Measurements from ENCODE around the gene SLC2A9. TPM values are rescaled to one million over a fixed set of nuclear protein-coding genes. Genes with fewer than 3 reads are reported as not detected.

The SLC2A9 gene
- total RNA-seq, 3 donors from 2014 or later = 1.7 to 3.0 (median 2.6) TPM

DNA sequence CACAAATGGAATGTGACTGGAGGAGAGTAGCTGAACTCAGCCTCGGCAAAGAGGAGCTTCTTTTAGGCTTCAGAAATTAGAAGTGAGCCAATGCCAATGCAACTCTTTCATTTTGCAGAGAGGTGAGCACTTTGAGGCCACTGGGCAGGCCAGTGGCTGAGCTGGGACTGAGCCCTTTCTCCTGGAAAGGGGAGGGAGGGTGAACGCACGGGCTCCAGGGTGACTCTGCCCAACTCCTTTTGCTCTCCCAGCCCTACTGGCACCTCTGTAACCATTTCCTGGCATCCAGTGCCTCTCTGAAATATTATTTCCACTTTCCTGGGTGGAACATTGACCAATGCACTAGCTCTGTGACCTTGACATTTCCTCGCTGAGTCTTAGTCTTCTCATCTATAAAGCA is 88.1 kb downstream of the SLC2A9 start:
- ATAC-seq = no peak
- H3K4me3 Mint-ChIP-seq = no peak overlapping the region
- no peaks in the 10 kb centered on the region for H3K36me3 Mint-ChIP-seq (ENCODE audit: insufficient read depth)
- no peaks in the 10 kb centered on the region for H3K4me1 Mint-ChIP-seq (ENCODE audit: low read depth)
- DNase-seq = no peak
- no peaks in the 10 kb centered on the region for H3K9me3 Mint-ChIP-seq
- H3K27me3 Mint-ChIP-seq (ENCODE audit: low read depth) = no peaks in the 10 kb centered on the region

DNA sequence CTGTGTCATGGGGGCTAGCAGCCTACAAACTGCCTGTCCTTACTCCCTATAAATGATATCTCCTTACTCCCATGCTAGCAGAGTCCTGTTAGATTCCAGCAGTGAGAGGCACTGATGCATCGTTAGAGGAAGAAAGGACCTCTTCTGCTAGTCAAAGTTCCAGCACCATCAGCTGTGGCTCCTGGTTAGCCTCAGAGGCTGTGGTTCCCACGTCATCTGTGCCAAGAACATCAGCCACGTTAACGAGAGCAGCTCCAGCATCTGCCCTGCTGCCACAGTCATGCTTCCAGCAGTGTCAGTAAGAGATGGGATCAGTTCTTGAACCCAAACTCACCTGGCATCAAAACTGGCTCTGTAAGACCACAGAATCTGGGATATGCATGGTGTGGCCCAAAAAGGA is 88.5 kb downstream of the SLC2A9 start:
- Mint-ChIP-seq H3K4me1 (ENCODE audit: low read depth) (no peaks in the 10 kb centered on the region), H3K27me3 (ENCODE audit: low read depth) (no peaks in the 10 kb centered on the region), H3K4me3 (no peak overlapping the region), H3K36me3 (ENCODE audit: insufficient read depth) (no peaks in the 10 kb centered on the region), H3K9me3 (no peaks in the 10 kb centered on the region)
- ATAC-seq = no peak
- DNase-seq = no peak

DNA sequence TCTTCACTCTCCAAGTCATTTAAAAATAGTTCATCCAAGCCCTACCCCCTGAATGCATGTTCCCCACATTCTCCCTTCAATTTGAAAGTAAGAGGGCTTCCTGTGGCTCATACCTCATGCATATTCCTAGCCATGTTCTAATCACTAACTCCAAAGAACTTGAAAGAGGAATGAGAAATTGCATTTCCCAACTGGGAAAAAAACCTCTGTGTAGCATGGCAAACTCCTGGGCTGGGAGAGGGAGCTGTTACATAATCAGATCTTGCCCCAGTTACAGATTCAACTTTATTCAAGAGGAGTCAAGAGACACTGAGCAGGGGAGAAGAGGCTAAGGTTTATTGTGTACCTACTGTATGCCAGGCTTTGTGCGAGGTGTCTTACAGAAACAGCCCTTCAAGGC is 90.2 kb downstream of the SLC2A9 start:
- DNase-seq = no peak
- no peaks in the 10 kb centered on the region for H3K36me3 Mint-ChIP-seq (ENCODE audit: insufficient read depth)
- no peaks in the 10 kb centered on the region for H3K27me3 Mint-ChIP-seq (ENCODE audit: low read depth)
- no peak for ATAC-seq
- no peak overlapping the region for H3K4me3 Mint-ChIP-seq
- no peaks in the 10 kb centered on the region for H3K9me3 Mint-ChIP-seq
- H3K4me1 Mint-ChIP-seq (ENCODE audit: low read depth) = no peaks in the 10 kb centered on the region

DNA sequence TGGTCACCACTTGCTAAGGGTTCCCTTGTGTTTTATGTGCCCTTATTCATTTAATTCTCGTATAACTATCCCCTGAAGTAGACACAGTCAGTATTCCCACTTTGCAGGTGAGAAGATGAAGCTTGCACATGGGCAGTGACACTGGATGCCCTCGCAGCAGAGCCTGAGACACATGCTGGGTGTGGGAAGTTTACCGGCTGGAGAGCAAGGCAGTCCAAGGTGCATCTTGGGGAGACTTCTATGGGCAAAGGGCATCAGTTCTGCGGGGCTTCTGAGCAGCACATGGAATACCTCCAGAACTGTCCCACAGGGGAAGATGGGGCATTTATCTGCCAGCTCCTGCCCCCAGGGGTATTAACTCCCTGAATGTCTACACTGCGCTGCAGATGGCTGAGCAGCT is 92.2 kb downstream of the SLC2A9 start:
- no peak for ATAC-seq
- H3K36me3 Mint-ChIP-seq (ENCODE audit: insufficient read depth) = no peaks in the 10 kb centered on the region
- no peaks in the 10 kb centered on the region for H3K27me3 Mint-ChIP-seq (ENCODE audit: low read depth)
- no peak overlapping the region for H3K4me3 Mint-ChIP-seq
- H3K4me1 Mint-ChIP-seq (ENCODE audit: low read depth) = no peaks in the 10 kb centered on the region
- H3K9me3 Mint-ChIP-seq = no peaks in the 10 kb centered on the region
- DNase-seq = no peak

DNA sequence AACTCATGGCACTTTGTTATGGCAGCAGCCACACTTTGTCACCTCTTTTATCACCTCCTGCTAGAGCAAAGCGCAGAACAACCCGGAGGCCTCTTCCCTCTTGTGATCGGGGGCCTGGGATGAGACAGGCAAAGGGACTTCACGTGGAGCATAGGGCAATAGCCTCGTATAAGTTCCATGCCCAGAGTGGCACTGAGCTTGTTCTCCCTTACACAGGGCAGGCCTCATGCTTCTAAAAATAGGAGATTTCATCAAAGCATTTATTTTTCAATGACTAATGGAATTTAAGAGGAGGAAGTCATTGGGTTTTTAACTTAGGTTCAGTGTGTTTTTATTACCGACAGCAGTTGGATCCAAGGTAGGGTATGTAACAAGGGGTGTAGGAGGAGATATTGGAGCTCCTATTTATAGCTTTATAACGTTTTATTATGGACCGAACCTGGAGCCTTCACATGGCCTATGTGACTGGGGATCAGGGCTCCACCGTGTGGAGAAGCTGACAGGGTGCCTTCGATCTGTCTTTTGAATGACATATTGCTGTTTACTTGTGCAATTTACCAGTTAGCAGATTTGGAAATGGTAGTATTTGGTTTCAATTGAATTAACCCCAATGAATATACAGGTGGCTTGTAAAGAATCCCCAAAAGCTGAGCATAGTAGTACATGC is 93.8 kb downstream of the SLC2A9 start:
- DNase-seq (no peak), ATAC-seq (no peak)
- Mint-ChIP-seq H3K36me3 (ENCODE audit: insufficient read depth) (no peaks in the 10 kb centered on the region), H3K4me3 (no peak overlapping the region), H3K9me3 (no peaks in the 10 kb centered on the region), H3K4me1 (ENCODE audit: low read depth) (no peaks in the 10 kb centered on the region), H3K27me3 (ENCODE audit: low read depth) (no peaks in the 10 kb centered on the region)

DNA sequence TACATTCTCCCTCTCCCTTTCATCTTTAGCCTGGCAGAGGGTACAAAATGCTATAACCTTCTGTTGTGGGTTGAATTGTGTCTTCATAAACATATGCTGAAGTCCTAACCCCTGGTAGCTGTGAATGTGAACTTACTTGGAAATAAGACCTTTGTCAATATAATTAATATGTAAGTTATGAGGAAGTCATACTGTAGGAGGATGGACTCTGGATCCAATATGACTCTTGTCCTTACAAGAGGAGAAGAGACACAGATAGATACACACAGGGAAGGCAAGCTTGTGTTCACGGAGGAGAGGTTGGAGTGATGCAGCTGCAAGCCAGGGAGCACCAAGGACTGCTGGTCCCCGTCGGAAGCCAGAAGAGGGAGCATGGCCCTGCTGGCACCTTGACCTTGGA is 94.7 kb downstream of the SLC2A9 start:
- Mint-ChIP-seq H3K27me3 (ENCODE audit: low read depth) (no peaks in the 10 kb centered on the region), H3K36me3 (ENCODE audit: insufficient read depth) (no peaks in the 10 kb centered on the region), H3K4me1 (ENCODE audit: low read depth) (no peaks in the 10 kb centered on the region), H3K9me3 (no peaks in the 10 kb centered on the region), H3K4me3 (no peak overlapping the region)
- ATAC-seq (no peak), DNase-seq (no peak)

DNA sequence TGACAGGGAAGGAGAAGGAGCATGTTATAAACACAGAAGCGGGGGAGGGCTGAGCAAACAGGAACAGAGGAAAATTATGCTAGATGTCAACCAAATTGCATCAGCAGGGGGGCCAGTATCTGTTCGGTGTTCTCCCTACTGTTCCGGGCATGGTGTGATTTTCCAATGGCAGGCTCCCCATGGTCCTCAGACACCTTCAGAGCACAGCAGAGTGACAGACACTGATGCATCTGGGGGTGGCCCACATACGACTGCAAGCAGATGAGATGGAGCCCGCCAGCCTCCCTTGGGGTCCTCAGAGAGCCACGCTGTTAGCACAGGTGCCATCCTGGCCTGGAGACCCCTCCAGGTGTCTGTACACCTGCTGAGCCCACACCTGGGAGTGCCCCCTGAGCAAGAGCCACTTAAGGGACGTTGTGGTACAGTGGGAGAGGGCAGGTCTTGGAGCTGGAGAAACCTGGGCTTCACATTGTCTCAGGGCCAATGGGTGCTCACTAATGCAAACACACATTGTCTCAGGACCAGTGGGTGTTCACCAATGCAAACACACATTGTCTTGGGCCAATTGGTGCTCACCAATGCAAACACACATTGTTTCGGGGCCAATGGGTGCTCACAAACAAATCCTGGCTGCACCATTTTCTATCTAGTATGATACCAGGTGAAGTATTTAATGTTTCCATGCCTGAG is 95.4 kb downstream of the SLC2A9 start:
- no peaks in the 10 kb centered on the region for H3K27me3 Mint-ChIP-seq (ENCODE audit: low read depth)
- ATAC-seq = no peak

DNA sequence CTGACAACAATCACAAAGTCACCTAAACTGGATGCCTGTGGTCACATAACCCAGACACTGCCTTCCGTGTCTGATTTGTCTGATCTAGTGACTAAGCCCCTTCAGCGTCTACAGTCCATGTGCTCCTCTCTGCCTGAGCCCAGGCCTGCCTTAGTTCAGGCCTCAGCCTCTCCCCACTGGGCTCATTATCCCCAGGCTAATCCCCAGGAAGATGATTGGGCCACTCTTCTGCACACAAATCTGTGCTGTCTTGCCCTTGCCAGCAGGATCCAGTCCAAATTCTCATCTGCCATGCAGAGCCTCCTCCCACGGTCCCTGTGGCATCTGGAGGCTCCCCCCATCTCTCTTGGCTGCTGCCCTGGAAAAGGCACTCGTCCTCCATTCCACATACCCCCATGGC is 96.5 kb downstream of the SLC2A9 start:
- DNase-seq (no peak), ATAC-seq (no peak)
- Mint-ChIP-seq H3K27me3 (ENCODE audit: low read depth) (no peaks in the 10 kb centered on the region), H3K9me3 (no peaks in the 10 kb centered on the region), H3K4me1 (ENCODE audit: low read depth) (no peaks in the 10 kb centered on the region), H3K36me3 (ENCODE audit: insufficient read depth) (no peaks in the 10 kb centered on the region), H3K4me3 (no peak overlapping the region)

More for the DNA sequence above, 95.4 kb downstream of the SLC2A9 start:
- Mint-ChIP-seq H3K4me3 (no peak overlapping the region), H3K9me3 (no peaks in the 10 kb centered on the region), H3K4me1 (ENCODE audit: low read depth) (no peaks in the 10 kb centered on the region), H3K36me3 (ENCODE audit: insufficient read depth) (no peaks in the 10 kb centered on the region)
- no peak for DNase-seq

DNA sequence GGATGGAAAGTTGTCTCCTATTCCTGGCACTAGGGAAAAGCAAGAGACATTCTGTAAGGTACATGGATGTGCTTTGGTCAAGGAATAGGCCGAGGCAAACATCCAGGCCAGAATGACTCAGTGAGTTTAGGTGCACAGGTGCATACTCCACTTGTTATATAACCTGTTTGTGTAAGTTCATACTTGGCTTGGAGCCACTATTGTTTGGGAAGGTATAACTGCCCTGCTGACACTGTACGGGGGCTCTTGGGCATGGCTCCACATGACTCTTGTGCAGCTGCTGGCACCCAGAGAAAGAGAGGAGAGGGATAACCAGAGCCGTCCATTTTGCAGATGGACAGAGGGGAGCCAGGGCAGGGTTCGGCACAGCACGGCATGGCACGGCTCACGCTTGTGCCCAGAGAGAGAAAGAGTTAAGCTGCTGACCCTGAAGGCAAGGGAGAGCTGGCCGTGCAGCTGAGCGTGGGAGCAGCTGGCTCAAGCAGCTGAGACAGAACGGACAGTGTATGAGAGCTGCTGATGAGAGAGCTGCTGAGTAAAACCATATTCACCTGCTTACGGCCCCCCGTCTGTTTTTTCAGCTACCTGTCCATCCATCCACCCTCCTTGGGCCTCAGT is 98.0 kb downstream of the SLC2A9 start:
- ATAC-seq = no peak
- Mint-ChIP-seq H3K9me3 (no peaks in the 10 kb centered on the region), H3K4me1 (ENCODE audit: low read depth) (no peaks in the 10 kb centered on the region), H3K36me3 (ENCODE audit: insufficient read depth) (no peaks in the 10 kb centered on the region), H3K27me3 (ENCODE audit: low read depth) (no peaks in the 10 kb centered on the region), H3K4me3 (no peak overlapping the region)
- no peak for DNase-seq

DNA sequence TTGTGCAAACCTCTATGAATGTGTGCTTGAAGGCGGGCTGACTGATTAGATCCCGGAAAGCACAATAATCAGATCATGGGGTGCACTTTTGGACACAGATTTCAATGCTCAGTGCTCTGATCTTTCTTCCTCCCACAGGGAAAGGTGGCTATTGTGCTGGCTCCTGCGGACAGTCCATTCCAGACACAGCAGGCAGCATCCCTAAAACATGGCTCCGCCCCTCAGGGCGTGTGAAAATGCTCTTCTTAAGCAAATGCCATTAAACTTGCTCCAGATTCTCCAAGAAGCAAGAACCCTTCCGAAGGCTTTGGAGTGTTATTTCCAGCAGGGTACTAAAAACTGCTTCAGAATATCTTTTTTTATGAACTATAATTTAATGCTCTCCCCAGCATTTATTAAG is 100.0 kb downstream of the SLC2A9 start:
- ATAC-seq = no peak
- no peak for DNase-seq
- Mint-ChIP-seq H3K4me3 (no peak overlapping the region), H3K27me3 (ENCODE audit: low read depth) (no peaks in the 10 kb centered on the region), H3K9me3 (no peaks in the 10 kb centered on the region), H3K4me1 (ENCODE audit: low read depth) (no peaks in the 10 kb centered on the region), H3K36me3 (ENCODE audit: insufficient read depth) (no peaks in the 10 kb centered on the region)

DNA sequence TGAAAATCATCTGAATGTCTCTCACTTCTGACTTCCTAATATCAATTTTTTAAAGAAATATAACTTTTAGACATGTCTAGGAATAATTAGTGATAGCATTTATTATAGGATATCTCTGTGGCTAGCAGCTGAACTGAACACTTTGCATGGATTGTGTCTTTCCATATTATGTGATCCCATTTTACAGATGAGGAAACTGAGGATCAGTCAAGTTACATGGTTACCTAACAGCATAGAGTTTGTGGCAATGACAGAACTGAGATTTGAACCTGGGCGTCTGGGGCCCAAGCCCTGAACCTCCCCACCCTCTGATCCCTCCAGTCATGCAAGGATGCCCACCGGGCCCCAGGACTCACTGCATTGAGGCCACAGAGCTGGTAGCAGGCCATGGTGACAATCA is 101.3 kb downstream of the SLC2A9 start:
- DNase-seq (no peak), ATAC-seq (no peak)
- Mint-ChIP-seq H3K36me3 (ENCODE audit: insufficient read depth) (no peaks in the 10 kb centered on the region), H3K9me3 (no peaks in the 10 kb centered on the region), H3K4me1 (ENCODE audit: low read depth) (no peaks in the 10 kb centered on the region), H3K27me3 (ENCODE audit: low read depth) (no peaks in the 10 kb centered on the region), H3K4me3 (no peak overlapping the region)

DNA sequence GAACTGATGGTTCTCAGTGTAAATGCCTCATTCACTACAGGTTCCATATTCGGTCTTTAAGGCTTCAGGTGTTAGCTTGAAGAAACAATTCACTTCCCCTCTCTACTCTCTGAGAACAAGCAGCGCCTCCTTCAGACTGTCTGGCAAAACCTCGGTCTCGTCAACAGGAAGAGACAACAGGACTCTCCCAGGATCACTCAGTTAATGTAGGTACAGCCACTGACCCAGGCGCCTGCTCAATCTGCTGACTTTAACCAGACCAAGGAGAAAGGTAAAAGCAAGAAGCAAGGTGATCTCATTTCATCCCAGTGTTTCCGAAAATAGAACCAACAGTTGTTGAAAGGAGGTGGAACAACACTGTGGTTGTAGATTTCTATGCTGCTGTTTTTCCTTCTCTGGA is 102.2 kb downstream of the SLC2A9 start:
- DNase-seq (no peak), ATAC-seq (no peak)
- Mint-ChIP-seq H3K27me3 (ENCODE audit: low read depth) (no peaks in the 10 kb centered on the region), H3K36me3 (ENCODE audit: insufficient read depth) (no peaks in the 10 kb centered on the region), H3K9me3 (no peaks in the 10 kb centered on the region), H3K4me3 (no peak overlapping the region), H3K4me1 (ENCODE audit: low read depth) (no peaks in the 10 kb centered on the region)

DNA sequence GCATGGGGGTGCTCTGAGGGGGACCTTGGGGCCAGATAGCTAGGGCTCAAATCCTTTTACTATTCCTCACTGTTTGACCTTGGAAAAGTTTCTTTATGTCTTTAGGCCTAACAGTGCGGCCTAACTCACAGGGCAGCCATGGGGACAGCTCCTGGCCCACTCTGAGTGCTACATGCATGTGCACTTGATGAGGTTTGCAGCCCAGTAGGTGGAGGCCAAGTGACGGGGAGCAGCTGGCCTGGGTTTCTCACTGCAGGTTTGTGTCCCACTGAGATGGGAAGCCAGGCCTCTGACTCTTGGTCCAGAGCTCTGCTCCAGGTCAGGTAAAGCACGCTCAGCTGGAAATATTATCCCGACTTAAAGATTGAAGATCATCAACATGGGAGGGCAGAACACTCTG is 102.8 kb downstream of the SLC2A9 start:
- no peaks in the 10 kb centered on the region for H3K9me3 Mint-ChIP-seq
- no peak overlapping the region for H3K4me3 Mint-ChIP-seq
- H3K36me3 Mint-ChIP-seq (ENCODE audit: insufficient read depth) = no peaks in the 10 kb centered on the region
- no peak for DNase-seq
- no peaks in the 10 kb centered on the region for H3K4me1 Mint-ChIP-seq (ENCODE audit: low read depth)
- no peak for ATAC-seq
- no peaks in the 10 kb centered on the region for H3K27me3 Mint-ChIP-seq (ENCODE audit: low read depth)

DNA sequence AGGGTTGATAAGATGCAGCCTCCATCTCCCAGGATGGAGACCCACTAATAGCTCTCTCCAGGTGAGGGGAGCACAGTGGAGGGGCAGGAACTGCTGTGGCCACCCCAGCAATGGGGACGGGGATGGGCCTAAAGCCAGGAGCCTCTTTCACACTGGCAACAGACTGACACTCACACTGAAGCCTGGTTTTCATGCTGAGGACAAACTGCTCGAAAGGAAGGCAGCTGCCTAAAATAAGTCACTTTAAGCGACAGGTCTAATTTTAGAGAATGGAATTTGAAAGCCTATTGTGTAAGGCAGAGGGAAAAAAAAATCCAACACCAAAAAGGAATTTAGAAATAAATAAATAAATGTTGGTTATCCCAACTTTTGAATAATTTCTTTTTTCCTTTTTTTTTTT is 104.4 kb downstream of the SLC2A9 start:
- no peaks in the 10 kb centered on the region for H3K4me1 Mint-ChIP-seq (ENCODE audit: low read depth)
- no peaks in the 10 kb centered on the region for H3K27me3 Mint-ChIP-seq (ENCODE audit: low read depth)
- ATAC-seq (no peak), DNase-seq (no peak)
- no peaks in the 10 kb centered on the region for H3K36me3 Mint-ChIP-seq (ENCODE audit: insufficient read depth)
- H3K9me3 Mint-ChIP-seq = no peaks in the 10 kb centered on the region
- no peak overlapping the region for H3K4me3 Mint-ChIP-seq

DNA sequence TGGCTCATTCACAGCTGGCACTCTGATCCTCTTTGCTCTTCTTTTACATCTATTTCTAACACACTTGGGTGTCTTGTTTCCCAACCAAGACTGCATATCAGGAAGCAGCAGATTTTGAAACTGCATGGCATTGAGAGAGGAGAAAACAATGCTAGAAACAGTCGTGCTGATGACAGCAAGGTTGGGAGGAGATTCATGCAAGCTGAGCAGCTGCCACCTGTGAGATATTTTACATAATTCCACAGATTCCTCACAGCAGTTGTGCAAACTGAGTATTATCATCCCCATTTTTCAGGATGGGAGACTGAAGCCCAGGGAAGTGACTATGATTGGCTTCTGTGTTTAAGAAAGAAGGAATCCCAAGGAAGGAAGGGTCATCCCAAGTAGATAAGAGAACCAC is 105.0 kb downstream of the SLC2A9 start:
- H3K27me3 Mint-ChIP-seq (ENCODE audit: low read depth) = no peaks in the 10 kb centered on the region
- H3K9me3 Mint-ChIP-seq = no peaks in the 10 kb centered on the region
- ATAC-seq = no peak
- H3K4me3 Mint-ChIP-seq = no peak overlapping the region
- no peak for DNase-seq
- no peaks in the 10 kb centered on the region for H3K36me3 Mint-ChIP-seq (ENCODE audit: insufficient read depth)
- H3K4me1 Mint-ChIP-seq (ENCODE audit: low read depth) = no peaks in the 10 kb centered on the region
